ENCODE measurements around the gene MRPL47.
A peak's percentile ranks its signal among the peaks of the same experiment; 100 is the strongest.

The MRPL47 gene

DNA sequence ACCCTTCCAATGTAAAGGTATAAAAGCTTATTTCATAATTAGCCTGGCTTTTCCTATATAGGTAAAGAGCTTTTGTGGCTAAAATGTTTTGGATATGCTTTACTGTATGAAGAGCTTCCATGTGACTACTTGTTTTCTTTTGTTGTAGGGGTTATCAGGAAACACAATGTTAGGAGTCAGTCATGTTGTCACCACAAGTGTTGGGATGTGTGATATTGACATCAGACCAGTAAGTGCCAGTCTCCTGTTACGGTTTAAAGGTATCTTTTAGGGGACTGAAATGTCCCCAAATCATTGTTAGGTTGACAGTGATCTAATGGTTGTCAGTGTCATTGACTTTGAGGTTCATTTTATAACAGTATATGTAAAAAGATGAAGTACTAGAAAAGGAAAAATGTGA, 23.4 kb downstream of the MRPL47 start:
- Histone ChIP-seq H3K27me3 (ENCODE audit: insufficient read depth, poor library complexity, severe bottlenecking) (no peaks in the 10 kb centered on the region), H3K27ac (replicated peaks) (no peak overlapping the region), H3K4me3 (replicated peaks; ENCODE audit: insufficient read depth, low read length) (no peak overlapping the region)
- TF ChIP-seq, protein P1, sequence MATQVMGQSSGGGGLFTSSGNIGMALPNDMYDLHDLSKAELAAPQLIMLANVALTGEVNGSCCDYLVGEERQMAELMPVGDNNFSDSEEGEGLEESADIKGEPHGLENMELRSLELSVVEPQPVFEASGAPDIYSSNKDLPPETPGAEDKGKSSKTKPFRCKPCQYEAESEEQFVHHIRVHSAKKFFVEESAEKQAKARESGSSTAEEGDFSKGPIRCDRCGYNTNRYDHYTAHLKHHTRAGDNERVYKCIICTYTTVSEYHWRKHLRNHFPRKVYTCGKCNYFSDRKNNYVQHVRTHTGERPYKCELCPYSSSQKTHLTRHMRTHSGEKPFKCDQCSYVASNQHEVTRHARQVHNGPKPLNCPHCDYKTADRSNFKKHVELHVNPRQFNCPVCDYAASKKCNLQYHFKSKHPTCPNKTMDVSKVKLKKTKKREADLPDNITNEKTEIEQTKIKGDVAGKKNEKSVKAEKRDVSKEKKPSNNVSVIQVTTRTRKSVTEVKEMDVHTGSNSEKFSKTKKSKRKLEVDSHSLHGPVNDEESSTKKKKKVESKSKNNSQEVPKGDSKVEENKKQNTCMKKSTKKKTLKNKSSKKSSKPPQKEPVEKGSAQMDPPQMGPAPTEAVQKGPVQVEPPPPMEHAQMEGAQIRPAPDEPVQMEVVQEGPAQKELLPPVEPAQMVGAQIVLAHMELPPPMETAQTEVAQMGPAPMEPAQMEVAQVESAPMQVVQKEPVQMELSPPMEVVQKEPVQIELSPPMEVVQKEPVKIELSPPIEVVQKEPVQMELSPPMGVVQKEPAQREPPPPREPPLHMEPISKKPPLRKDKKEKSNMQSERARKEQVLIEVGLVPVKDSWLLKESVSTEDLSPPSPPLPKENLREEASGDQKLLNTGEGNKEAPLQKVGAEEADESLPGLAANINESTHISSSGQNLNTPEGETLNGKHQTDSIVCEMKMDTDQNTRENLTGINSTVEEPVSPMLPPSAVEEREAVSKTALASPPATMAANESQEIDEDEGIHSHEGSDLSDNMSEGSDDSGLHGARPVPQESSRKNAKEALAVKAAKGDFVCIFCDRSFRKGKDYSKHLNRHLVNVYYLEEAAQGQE (IDR thresholded peaks at IDR 0.05; ENCODE audit: insufficient replicate concordance, low read depth): no peak
- TF ChIP-seq SPI1 (IDR thresholded peaks at IDR 0.05; ENCODE audit: borderline replicate concordance, low read depth): no peak
- no peak for TF ChIP-seq POLR2AphosphoS5 (IDR thresholded peaks at IDR 0.05; ENCODE audit: low read depth)
- TF ChIP-seq, protein P2, sequence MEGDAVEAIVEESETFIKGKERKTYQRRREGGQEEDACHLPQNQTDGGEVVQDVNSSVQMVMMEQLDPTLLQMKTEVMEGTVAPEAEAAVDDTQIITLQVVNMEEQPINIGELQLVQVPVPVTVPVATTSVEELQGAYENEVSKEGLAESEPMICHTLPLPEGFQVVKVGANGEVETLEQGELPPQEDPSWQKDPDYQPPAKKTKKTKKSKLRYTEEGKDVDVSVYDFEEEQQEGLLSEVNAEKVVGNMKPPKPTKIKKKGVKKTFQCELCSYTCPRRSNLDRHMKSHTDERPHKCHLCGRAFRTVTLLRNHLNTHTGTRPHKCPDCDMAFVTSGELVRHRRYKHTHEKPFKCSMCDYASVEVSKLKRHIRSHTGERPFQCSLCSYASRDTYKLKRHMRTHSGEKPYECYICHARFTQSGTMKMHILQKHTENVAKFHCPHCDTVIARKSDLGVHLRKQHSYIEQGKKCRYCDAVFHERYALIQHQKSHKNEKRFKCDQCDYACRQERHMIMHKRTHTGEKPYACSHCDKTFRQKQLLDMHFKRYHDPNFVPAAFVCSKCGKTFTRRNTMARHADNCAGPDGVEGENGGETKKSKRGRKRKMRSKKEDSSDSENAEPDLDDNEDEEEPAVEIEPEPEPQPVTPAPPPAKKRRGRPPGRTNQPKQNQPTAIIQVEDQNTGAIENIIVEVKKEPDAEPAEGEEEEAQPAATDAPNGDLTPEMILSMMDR (IDR thresholded peaks at IDR 0.05; ENCODE audit: insufficient read depth, low read length): no peak
- TF ChIP-seq GABPA (IDR thresholded peaks at IDR 0.05; ENCODE audit: low read depth): no peak
- DNase-seq (ENCODE audit: low read depth in 1 of 2, low spot score in 1 of 2): no peak

DNA sequence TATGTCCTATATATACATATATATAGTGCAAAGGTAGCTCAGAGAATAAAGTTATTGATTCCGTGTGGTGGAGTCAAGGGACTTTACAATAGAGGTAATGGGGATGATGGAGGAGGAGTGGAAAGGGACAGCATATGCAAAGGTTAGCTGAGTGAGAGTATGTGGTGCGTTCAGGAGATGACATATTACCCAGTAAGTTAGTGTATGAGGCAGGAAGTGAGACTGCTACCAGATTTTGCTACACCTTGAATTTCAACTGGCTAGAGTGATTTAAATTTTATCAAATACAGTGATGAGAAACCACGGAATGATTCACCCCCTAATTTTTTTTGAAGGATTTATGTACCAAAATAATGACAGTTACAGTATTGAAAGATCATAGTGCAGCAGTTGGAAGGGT, 38.9 kb downstream of the MRPL47 start:
- Histone ChIP-seq H3K27me3 (ENCODE audit: insufficient read depth, poor library complexity, severe bottlenecking) (no peaks in the 10 kb centered on the region), H3K27ac (replicated peaks) (no peak overlapping the region), H3K4me3 (replicated peaks; ENCODE audit: insufficient read depth, low read length) (no peak overlapping the region)
- TF ChIP-seq SPI1 (IDR thresholded peaks at IDR 0.05; ENCODE audit: borderline replicate concordance, low read depth) (no peak), GABPA (IDR thresholded peaks at IDR 0.05; ENCODE audit: low read depth) (no peak), POLR2AphosphoS5 (IDR thresholded peaks at IDR 0.05; ENCODE audit: low read depth) (no peak)
- TF ChIP-seq, protein P2 (IDR thresholded peaks at IDR 0.05; ENCODE audit: insufficient read depth, low read length): no peak
- TF ChIP-seq, protein P1 (IDR thresholded peaks at IDR 0.05; ENCODE audit: insufficient replicate concordance, low read depth): no peak
- DNase-seq (ENCODE audit: low read depth in 1 of 2, low spot score in 1 of 2): no peak

DNA sequence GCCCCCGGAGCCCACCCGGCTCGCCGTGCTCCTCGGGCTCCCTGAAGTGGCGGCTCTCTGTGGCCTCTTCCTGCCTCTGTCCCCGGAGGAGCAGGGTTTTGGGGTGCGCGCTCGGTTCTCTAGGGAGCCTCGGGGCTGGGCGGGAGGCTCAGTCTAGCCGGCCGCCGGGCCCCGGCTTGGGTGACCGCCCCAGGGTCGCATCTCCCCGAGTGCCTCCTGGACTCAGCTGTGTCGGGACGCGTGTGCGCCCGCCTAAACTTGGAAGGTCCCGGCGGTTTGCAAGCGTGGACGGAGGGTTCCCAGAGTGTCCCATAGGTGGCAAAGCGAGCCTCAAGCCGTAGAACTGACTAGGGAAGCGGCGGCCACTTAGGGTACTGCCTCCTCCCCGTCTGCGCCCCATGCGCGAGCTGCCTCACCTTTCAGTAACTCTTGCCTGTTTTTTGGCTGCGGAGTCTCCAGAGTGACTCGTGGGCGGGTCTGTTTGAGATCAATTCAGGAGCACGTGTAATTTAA, 41.1 kb downstream of the MRPL47 start:
- DNase-seq (ENCODE audit: low read depth in 1 of 2, low spot score in 1 of 2): peak; percentile 41 to 85
- peak overlapping the region; percentile 79 for H3K4me3 ChIP-seq (replicated peaks; ENCODE audit: insufficient read depth, low read length)
- peak overlapping the region; percentile 92 for H3K27ac ChIP-seq (replicated peaks)
- TF ChIP-seq GABPA (IDR thresholded peaks at IDR 0.05; ENCODE audit: low read depth) (no peak), POLR2AphosphoS5 (IDR thresholded peaks at IDR 0.05; ENCODE audit: low read depth) (peak; percentile 24; the same call in 1 of the 2 replicates), SPI1 (IDR thresholded peaks at IDR 0.05; ENCODE audit: borderline replicate concordance, low read depth) (no peak; the same call in 1 of the 2 replicates)
- TF ChIP-seq, protein P2 (IDR thresholded peaks at IDR 0.05; ENCODE audit: insufficient read depth, low read length): peak; percentile 30
- TF ChIP-seq, protein P1 (IDR thresholded peaks at IDR 0.05; ENCODE audit: insufficient replicate concordance, low read depth): no peak
- no peaks in the 10 kb centered on the region for H3K27me3 ChIP-seq (ENCODE audit: insufficient read depth, poor library complexity, severe bottlenecking)

All from HL-60 (cell line).